ENCODE measurements around the gene PPP2R2C. TPM values are rescaled to one million over a fixed set of nuclear protein-coding genes. Genes with fewer than 3 reads are reported as not detected.
A peak's percentile ranks its signal among the peaks of the same experiment; 100 is the strongest.

Gene PPP2R2C
- total RNA-seq, 2 experiments from 2014 or later, result not detected

GRCh38 chr4:6271206-6271605 is 201.2 kb downstream of the PPP2R2C start:
- DNase-seq, result no peak
- no peaks in the 10 kb centered on the region for H3K36me3 Mint-ChIP-seq (ENCODE audit: low read depth)
- CTCF ChIA-PET, result interaction anchor here (0.9 to 15.1 kb wide), 3 partner anchors 21 to 137 kb away, joined by 3 to 229 read pairs (median 46); no protein-coding TSS in a partner anchor
- H3K4me1 Mint-ChIP-seq, result peaks cover 27% of the 10 kb centered on the region
- POLR2A ChIA-PET, result interaction anchor here (1.0 to 2.2 kb wide), 2 partner anchors 10 to 12 kb away, joined by 3 to 7 read pairs; no protein-coding TSS in a partner anchor
- H3K4me3 Mint-ChIP-seq, result peak overlapping the region; percentile 71
- no peaks in the 10 kb centered on the region for H3K9me3 Mint-ChIP-seq
- no peak overlapping the region for H3K27ac Mint-ChIP-seq
- H3K27me3 Mint-ChIP-seq, result peaks cover 54% of the 10 kb centered on the region

- CTCF ChIA-PET, result interaction anchor here (0.9 to 15.1 kb wide), 3 partner anchors 20 to 136 kb away, joined by 3 to 229 read pairs (median 46); no protein-coding TSS in a partner anchor
- no peak overlapping the region for H3K27ac Mint-ChIP-seq
- no peaks in the 10 kb centered on the region for H3K36me3 Mint-ChIP-seq (ENCODE audit: low read depth)
- H3K9me3 Mint-ChIP-seq, result no peaks in the 10 kb centered on the region
- DNase-seq, result no peak
- POLR2A ChIA-PET, result interaction anchor here (1.0 to 2.2 kb wide), 3 partner anchors 9 to 57 kb away, joined by 3 to 7 read pairs (median 5); no protein-coding TSS in a partner anchor
- H3K4me1 Mint-ChIP-seq, result peaks cover 27% of the 10 kb centered on the region
- H3K27me3 Mint-ChIP-seq, result peaks cover 55% of the 10 kb centered on the region
- peak overlapping the region; percentile 71 for H3K4me3 Mint-ChIP-seq
Measured at GRCh38 chr4:6270636-6271121, 201.7 kb downstream of the PPP2R2C start.

Other genes with a start within 250 kb of the PPP2R2C start
- 1 to 10 TPM; 2.4 to 3.5 TPM for gene WFS1, start 202.8 kb downstream of the PPP2R2C start, total RNA-seq
- gene MAN2B2, start 102.6 kb upstream of the PPP2R2C start, total RNA-seq, result 10 to 100 TPM; 34.8 to 36.3 TPM
- gene MRFAP1, start 168.1 kb upstream of the PPP2R2C start, total RNA-seq, result 100 to 1,000 TPM; 142 to 144 TPM
- 100 to 1,000 TPM; 165 to 176 TPM for gene S100P, start 221.3 kb upstream of the PPP2R2C start, total RNA-seq
- 10 to 100 TPM; 81.9 to 83.1 TPM for gene MRFAP1L1, start 237.3 kb upstream of the PPP2R2C start, total RNA-seq
- 10 to 100 TPM; 22.9 to 23.2 TPM for gene BLOC1S4, start 243.6 kb upstream of the PPP2R2C start, total RNA-seq

Data from activated CD4-positive, alpha-beta memory T cell treated with anti-CD3 and anti-CD28 coated beads, Interleukin-2, amount 10 ng/mL, durations not matched to agents 7 days and 5 days (primary cell).